Large intestine (tissue), 3 donors: ENCODE measurements around the gene ABCA9. TPM values are rescaled to one million over a fixed set of nuclear protein-coding genes. Genes with fewer than 3 reads are reported as not detected.

ENCODE experiments used
- DNase-seq, 2 donors: peaks; one replicate each; pipeline versions ENCODE4 v3.0.0 to v3.0.0-alpha.2; 2013
- H3K27ac ChIP-seq: one replicate; pipeline ENCODE4 v1.5.1; 2013; ENCODE audit warnings: low read length
- H3K27me3 ChIP-seq: 2 replicates; pipeline ENCODE4 v1.6.1; 2013; ENCODE audit warnings: low read length; ENCODE audit not compliant: control insufficient read depth, insufficient read depth
- H3K36me3 ChIP-seq: 2 replicates; pipeline ENCODE4 v1.6.1; 2013; ENCODE audit warnings: low read length; ENCODE audit not compliant: control insufficient read depth, insufficient read depth
- H3K4me1 ChIP-seq: one replicate; pipeline ENCODE4 v1.6.1; 2013; ENCODE audit warnings: low read length; ENCODE audit not compliant: control insufficient read depth, insufficient read depth
- H3K4me3 ChIP-seq: one replicate; pipeline ENCODE4 v1.5.1; 2013; ENCODE audit warnings: low read length
- H3K9me3 ChIP-seq: one replicate; pipeline ENCODE4 v1.6.1; 2013; ENCODE audit warnings: mild to moderate bottlenecking, low read depth, low read length, moderate library complexity; ENCODE audit not compliant: control insufficient read depth
- WGBS: methylation state at CpG from one replicate; pipeline ENCODE4 v1.1.5; 2013; ENCODE audit warnings: low lambda C conversion rate; ENCODE audit not compliant: insufficient coverage; 5-methylcytosine and 5-hydroxymethylcytosine counted together
- polyA plus RNA-seq: library from polyadenylated mRNA; unstranded; fragments of 120-200 nt; gene quantifications from one replicate; pipeline ENCODE4 v1.2.1, GENCODE V29; 2013

ABCA9 gene
- polyA plus RNA-seq, 1 donor, result 2.1 TPM

- no peaks in the 10 kb centered on the region for H3K27me3 ChIP-seq
- no peaks in the 10 kb centered on the region for H3K36me3 ChIP-seq
- no peak for DNase-seq
- H3K27ac ChIP-seq, result no peak overlapping the region
- H3K4me3 ChIP-seq, result no peak overlapping the region
- H3K4me1 ChIP-seq, result no peaks in the 10 kb centered on the region
- H3K9me3 ChIP-seq, result no peaks in the 10 kb centered on the region
- WGBS, result 91% methylated on average over 3 of the region's 3 CpGs
These were observed 4.4 kb downstream of the ABCA9 start for GRCh38 chr17:69056179-69056823.

GRCh38 chr17:69055334-69055733 is 5.4 kb downstream of the ABCA9 start:
- WGBS, result no CpG with 5 or more reads among the region's 2 CpGs
- DNase-seq, result no peak
- no peaks in the 10 kb centered on the region for H3K27me3 ChIP-seq
- no peaks in the 10 kb centered on the region for H3K36me3 ChIP-seq
- H3K4me3 ChIP-seq, result no peak overlapping the region
- no peak overlapping the region for H3K27ac ChIP-seq
- H3K4me1 ChIP-seq, result no peaks in the 10 kb centered on the region
- no peaks in the 10 kb centered on the region for H3K9me3 ChIP-seq

DNA sequence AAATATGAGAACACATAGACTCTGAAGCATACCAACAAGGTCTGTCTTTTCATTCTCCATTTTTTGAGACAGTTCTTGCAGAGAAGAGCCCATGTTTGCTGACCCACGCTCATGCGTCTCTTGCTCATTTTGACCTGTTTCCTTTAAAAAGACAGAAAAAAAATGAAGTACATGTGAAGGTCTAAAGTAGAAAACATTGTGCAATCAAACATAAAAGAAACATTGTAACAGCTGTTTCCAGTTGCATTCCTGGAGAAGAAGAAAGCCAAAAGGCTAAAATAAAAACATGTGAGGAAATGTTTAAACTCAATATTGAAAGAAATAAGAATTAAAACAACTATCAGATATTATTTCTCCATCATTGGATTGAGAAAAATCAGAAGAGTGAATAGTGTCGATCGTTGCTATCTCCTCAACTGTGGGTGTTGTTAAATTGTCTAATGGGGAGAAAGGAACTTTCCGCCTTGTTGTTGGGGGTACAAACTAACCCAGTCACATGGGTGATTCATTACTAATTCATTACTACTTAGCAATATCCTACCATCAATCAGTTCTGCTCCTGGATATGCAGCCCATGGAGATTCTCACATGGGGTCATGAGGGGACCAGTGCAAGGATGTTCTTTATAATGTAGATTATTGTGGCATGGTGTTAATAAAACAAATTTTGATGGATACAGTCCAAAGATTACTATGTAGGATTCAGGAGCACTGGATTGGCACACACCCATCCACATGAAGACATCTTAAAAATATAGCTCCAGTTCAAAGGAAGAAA is 9.5 kb downstream of the ABCA9 start:
- WGBS, result 61% methylated on average over 2 of the region's 5 CpGs
- H3K4me3 ChIP-seq, result no peak overlapping the region
- no peaks in the 10 kb centered on the region for H3K9me3 ChIP-seq
- DNase-seq, result no peak
- no peaks in the 10 kb centered on the region for H3K36me3 ChIP-seq
- H3K27ac ChIP-seq, result no peak overlapping the region
- no peaks in the 10 kb centered on the region for H3K27me3 ChIP-seq
- peaks cover 12% of the 10 kb centered on the region for H3K4me1 ChIP-seq

- Histone ChIP-seq H3K27ac (peak overlapping the region; percentile 91), H3K27me3 (no peaks in the 10 kb centered on the region), H3K9me3 (no peaks in the 10 kb centered on the region), H3K4me1 (peaks cover 12% of the 10 kb centered on the region), H3K36me3 (no peaks in the 10 kb centered on the region), H3K4me3 (no peak overlapping the region)
- 62% methylated on average over 2 of the region's 2 CpGs for WGBS
- no peak for DNase-seq
These were observed 12.1 kb downstream of the ABCA9 start for GRCh38 chr17:69048634-69049033.

GRCh38 chr17:69047368-69048263 is 13.1 kb downstream of the ABCA9 start:
- Histone ChIP-seq H3K4me3 (no peak overlapping the region), H3K9me3 (no peaks in the 10 kb centered on the region), H3K36me3 (no peaks in the 10 kb centered on the region), H3K27me3 (no peaks in the 10 kb centered on the region), H3K27ac (peak overlapping the region; percentile 91), H3K4me1 (peaks cover 12% of the 10 kb centered on the region)
- DNase-seq, result peak; percentile 85 to 94
- WGBS, result no CpG with 5 or more reads among the region's 3 CpGs

- Histone ChIP-seq H3K9me3 (no peaks in the 10 kb centered on the region), H3K27ac (peak overlapping the region; percentile 42), H3K4me1 (peaks cover 12% of the 10 kb centered on the region), H3K36me3 (no peaks in the 10 kb centered on the region), H3K27me3 (no peaks in the 10 kb centered on the region), H3K4me3 (no peak overlapping the region)
- 89% methylated on average over 4 of the region's 4 CpGs for WGBS
- no peak for DNase-seq
These were observed 14.5 kb downstream of the ABCA9 start for GRCh38 chr17:69046121-69046807.

DNA sequence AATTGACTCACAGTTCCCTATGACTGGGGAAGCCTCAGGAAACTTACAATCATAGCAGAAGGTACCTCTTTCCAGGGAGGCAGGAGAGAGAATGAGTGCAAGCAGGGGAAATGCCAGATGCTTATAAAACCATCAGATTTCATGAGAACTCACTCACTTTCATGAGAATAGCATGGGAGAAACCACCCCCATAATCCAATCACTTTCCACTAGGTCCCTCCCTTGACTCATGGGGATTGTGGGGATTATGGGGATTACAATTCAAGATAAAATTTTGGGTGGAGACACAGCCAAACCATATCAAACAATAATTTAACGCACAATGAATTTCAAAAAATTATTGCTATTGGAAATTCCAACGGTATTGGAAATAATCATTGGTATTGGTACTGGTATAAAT is 15.1 kb downstream of the ABCA9 start:
- Histone ChIP-seq H3K27ac (no peak overlapping the region), H3K27me3 (no peaks in the 10 kb centered on the region), H3K4me1 (peaks cover 12% of the 10 kb centered on the region), H3K36me3 (no peaks in the 10 kb centered on the region), H3K4me3 (no peak overlapping the region), H3K9me3 (no peaks in the 10 kb centered on the region)
- DNase-seq, result no peak
- WGBS, result 93% methylated on average over 2 of the region's 2 CpGs

DNA sequence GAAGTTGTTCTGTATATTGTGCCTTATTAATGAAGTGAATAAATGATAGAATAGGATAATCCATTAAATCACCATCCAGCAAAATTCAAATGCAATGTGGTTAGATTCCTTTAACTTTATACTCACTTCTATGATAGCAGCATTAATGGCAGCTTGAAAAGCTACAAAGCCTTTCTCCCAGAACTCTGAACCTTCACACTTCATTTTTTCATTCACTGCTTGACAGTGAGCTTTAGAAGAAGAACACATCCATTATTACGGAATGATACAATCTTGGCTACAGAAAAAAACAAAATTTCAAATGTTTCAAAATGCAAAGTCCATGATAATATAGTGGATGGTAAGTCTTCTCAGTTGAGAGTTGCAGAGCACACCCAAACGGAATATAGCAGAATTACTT is 16.4 kb downstream of the ABCA9 start:
- 83% methylated on average over 1 of the region's 2 CpGs for WGBS
- H3K4me1 ChIP-seq, result peaks cover 12% of the 10 kb centered on the region
- no peak overlapping the region for H3K27ac ChIP-seq
- DNase-seq, result no peak
- H3K27me3 ChIP-seq, result no peaks in the 10 kb centered on the region
- no peaks in the 10 kb centered on the region for H3K36me3 ChIP-seq
- no peaks in the 10 kb centered on the region for H3K9me3 ChIP-seq
- no peak overlapping the region for H3K4me3 ChIP-seq

GRCh38 chr17:69043098-69043734 is 17.5 kb downstream of the ABCA9 start:
- Histone ChIP-seq H3K4me1 (peaks cover 8% of the 10 kb centered on the region), H3K4me3 (no peak overlapping the region), H3K9me3 (no peaks in the 10 kb centered on the region), H3K27ac (no peak overlapping the region), H3K27me3 (no peaks in the 10 kb centered on the region), H3K36me3 (no peaks in the 10 kb centered on the region)
- no peak for DNase-seq
- 90% methylated on average over 2 of the region's 6 CpGs for WGBS
